GM10266 (cell line): Measurements from ENCODE around the gene PCDH20.

ENCODE experiments used
- DNase-seq: peaks from one replicate; pipeline ENCODE4 v3.0.0; 2012; ENCODE audit errors: extremely low spot score
- TF ChIP-seq, protein P1 (sequence below): IDR thresholded peaks from 2 replicates; pipeline ENCODE4 v1.5.1; 2012; ENCODE audit warnings: mild to moderate bottlenecking, low read depth; ENCODE audit not compliant: control insufficient read depth, insufficient read depth; ENCODE audit errors: missing control alignments

Gene PCDH20

DNA sequence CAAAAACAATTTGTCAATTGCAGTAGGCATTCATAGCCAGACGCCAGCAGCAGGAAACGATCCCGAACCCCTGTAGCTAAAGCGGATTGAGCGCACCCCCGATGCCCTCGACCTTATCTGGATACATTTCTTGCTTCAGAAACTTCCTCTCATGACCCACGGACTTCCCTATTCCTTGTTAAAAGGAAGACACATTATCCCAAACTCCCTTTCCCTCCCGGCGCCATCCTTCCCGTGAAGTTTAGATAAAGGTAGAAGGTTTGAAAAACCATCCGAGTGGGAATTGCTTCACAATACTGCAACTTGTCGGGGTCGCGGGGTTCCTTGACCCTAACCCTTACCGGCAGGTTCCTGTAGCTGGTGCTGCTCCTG, 977 bp downstream of the PCDH20 start:
- TF ChIP-seq, protein P1, sequence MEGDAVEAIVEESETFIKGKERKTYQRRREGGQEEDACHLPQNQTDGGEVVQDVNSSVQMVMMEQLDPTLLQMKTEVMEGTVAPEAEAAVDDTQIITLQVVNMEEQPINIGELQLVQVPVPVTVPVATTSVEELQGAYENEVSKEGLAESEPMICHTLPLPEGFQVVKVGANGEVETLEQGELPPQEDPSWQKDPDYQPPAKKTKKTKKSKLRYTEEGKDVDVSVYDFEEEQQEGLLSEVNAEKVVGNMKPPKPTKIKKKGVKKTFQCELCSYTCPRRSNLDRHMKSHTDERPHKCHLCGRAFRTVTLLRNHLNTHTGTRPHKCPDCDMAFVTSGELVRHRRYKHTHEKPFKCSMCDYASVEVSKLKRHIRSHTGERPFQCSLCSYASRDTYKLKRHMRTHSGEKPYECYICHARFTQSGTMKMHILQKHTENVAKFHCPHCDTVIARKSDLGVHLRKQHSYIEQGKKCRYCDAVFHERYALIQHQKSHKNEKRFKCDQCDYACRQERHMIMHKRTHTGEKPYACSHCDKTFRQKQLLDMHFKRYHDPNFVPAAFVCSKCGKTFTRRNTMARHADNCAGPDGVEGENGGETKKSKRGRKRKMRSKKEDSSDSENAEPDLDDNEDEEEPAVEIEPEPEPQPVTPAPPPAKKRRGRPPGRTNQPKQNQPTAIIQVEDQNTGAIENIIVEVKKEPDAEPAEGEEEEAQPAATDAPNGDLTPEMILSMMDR = no peak
- DNase-seq = no peak

DNA sequence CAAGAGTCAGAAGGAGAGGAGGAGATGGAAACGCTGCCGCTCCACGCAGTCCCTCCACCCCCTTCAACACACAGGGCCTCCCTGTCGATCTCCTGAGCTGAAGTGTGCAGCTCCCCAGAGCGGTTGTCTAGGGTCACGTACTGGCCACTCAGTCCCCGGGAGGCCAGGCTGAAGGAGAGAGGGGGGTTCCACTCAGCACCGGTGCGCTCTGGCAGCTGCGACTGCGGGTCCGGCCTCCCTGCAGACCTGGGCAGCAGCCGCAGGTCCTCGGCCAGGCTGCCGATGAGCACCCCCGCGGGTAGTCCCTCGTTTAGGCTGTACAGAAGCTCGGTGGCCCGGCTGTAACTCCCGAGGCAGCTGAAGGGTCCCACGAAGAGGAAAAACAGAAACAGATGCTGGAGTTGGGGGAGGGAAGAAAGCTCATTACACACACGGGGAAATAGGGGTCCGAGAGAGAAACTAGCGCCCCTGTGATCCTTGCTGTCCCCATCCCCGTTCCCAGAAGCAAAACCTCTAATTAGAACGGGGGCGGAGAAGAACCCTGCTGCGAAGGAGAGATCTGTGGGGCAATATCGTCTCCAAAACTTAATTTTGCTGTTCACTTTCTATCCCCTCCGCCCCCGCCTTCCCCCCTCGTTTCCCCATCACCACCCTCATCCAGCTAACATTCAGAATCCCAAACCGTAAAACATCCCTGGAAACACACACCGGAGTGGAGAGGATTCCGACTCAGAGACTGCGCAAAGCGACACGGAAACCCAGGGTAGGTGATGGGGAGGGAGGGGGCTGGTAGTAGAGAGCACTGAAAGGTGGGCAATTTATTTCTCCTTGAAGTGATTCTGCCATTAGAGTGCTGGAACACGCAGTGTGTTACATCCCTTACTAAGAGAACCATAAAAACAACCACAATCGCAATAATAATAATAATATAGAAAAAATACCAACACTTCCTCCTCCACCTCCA, 1.8 kb downstream of the PCDH20 start:
- no peak for DNase-seq
- TF ChIP-seq, protein P1 = no peak

DNA sequence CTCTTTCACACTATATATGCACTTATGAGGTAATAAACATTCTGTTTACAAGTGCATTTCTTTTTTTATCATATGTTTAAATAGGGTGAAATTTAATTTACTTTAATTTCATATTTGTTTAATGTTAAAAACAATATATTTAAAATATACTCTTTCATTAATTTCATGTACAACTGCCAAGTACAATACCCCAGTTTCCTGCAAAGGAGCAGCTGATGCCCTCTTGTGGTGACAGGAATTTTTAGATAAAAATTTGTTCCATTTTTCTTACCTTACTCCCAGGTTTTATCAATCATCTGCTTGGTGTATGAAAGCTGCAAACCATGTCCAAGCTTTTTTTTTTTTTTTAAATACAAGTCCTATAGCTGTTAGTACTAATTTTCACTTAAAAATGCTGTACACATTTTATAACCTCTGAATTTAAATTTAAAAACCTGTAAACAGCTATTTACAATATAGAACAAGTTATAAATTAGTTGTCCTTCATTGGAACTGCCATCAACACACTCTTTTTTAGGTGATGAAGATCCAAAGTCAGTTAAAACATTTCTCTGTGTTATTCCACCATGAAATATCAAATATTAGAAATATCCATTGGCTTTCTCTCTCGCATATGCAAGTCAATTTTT, 4.9 kb downstream of the PCDH20 start:
- peak; percentile 36 for DNase-seq
- TF ChIP-seq, protein P1 = peak; percentile 48

DNA sequence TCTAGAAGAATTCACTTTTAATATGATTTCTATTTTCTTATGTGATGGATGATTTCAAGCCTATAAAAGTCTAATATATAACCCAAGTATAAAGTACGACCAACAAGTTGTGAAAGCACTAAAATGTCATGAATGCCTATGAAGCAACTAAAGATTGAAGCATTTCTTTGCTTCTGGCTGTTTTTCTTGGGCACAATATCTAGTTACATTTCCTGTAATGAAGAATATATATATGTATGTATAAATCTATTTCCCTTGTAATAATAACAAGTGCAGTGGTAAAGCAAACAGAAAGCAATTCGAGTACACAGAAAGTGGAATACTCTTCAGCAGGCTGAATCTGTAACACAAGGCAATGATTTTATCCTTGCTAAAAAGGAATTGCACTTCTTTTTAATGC, 5.4 kb downstream of the PCDH20 start:
- TF ChIP-seq, protein P1 = no peak
- no peak for DNase-seq

DNA sequence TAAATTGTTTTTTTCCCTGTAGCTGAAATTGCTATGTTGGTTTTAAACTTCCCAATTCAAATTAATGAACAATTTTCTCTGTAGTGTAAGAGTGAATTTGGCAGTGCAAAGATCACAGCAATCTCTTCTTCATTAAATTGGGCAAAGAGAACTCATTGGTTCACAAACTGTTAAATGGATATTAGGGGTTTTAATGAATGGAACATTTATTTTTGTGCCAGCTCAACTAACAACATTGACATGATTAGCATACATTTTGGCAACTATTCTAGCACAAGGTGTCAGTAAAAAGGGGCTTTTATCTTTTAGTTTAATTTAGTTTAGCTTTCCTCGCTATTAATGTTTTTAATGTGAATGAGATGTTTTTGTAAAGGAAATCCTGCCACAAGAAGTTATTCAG, 7.1 kb downstream of the PCDH20 start:
- TF ChIP-seq, protein P1 = no peak
- DNase-seq = no peak

DNA sequence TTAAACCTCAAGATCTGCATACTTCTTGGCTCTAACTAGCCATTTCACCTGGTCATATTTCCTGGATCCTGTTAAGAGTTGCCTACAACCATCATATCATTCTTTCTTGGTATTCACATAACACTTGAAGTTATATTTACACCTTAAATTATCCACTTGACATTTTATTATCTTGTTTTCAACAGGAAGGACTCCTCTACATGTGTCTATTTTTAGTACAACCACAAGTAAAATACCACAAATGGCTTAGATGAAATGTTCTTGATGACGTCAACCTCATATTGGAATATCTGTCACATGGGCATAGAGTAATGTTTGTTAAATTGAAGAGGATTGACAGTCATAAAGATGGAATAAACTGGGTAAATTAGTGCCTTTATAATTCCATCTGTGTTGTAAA, 9.4 kb downstream of the PCDH20 start:
- no peak for DNase-seq
- TF ChIP-seq, protein P1 = no peak

DNA sequence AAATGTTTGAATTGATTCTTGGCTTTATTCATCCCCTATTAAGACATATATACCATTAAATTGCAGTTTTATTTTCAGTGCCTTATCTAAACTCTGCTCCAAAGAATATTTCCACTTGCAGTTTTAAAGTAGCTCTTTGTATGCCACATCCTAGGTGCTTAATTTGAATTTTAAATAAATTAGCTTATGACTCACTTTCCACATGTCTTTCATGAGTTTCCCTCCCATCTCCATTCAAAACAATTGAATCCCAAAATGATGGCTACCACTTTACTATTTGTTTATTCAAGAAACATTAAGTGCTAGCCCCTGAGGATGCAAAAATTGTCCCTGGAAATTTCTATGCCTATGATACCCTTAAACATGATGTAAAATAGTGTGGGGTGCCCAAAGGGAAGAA, 19.5 kb downstream of the PCDH20 start:
- TF ChIP-seq, protein P1 = no peak
- no peak for DNase-seq
